VCaP (cell line): ENCODE measurements around the gene CRYL1.

ENCODE experiments used
- H3K27ac ChIP-seq: fragments of 450-650 bp; 2 replicates; pipeline ENCODE4 v1.5.1; 2017
- CTCF ChIP-seq: fragments of 450-650 bp; conservative IDR thresholded peaks from 2 replicates; pipeline ENCODE4 v1.5.1; 2017; ENCODE audit warnings: mild to moderate bottlenecking, moderate library complexity

Gene CRYL1

DNA sequence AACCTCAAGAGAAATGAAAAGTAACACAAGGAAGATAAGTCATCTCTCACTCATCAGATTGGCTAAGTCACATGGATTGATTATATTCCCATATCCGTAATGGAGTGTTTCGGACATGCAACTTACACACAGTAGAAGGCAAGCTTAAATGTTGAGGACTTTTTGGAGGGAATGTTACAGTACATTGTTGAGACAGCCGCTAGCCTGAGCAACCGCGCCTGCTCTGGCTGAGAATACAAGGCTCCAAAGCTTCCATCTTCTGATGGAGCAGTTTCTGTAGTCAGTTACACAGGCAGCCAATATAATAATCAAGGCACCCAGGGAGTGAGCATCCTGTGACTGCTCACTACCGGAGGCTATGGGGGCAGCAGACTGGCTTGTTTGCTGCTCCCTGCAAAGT is 1.0 kb upstream of the CRYL1 start:
- H3K27ac ChIP-seq, result peak overlapping the region; percentile 87
- no peak for TF ChIP-seq CTCF

DNA sequence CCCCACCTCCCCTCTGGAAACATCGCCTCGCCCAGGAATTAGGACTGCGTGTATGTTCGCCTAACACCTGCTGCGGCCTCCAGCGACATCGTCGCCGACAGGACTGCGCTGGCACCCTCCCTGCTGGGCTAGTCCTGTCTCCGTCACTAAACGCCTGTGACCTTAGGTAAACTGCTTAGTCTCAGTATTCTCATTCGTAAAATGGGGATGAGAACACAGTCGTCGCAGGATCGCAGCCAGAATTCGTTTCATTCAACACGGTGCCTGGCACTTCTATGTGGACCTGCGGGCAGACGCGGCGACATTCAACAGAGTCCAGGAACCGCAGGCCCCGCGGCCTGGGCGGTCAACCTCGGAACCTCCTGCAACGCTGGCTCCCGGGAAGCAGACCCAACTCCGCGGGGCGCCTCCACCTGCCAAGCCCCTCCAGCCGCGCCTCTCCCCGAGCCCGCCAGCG is 485 bp downstream of the CRYL1 start:
- no peak for TF ChIP-seq CTCF
- peak overlapping the region; percentile 87 for H3K27ac ChIP-seq

DNA sequence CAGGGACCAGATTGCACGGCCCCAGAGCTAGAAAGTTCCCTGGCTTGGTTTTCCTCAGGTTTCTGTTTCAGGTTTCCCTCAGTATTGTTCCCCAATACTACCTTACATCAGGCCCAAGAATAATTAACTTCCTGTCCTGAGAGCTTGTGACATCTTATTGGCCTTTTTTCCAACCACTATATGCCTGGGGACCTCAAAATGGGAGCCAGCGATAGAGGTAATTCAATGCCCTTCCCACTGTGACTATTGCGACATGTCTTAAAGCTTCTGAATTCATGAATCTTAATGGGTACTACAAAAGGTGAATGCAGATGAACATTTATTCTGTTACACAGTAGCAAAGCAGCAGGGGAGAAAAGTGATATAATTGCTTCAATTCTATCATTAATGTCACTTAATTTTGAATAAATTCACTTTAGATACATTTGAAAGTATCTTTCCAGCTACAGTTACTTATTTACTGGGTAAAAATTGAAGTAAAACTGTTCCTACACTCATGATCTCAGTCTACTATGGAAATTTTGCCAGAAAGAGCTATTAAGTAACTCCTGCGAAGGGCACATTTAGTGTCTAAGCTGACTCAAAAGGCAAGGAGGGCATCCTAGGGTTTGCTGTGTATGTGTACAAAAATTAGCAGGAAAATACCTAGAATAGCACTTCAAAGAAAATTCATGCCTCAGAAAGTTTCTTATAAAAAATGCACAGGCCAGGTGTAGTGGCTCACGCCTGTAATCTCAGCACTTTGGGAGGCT is 4.1 kb downstream of the CRYL1 start:
- H3K27ac ChIP-seq, result no peak overlapping the region
- TF ChIP-seq CTCF, result no peak

- H3K27ac ChIP-seq, result no peak overlapping the region
- TF ChIP-seq CTCF, result no peak
Observed at GRCh38 chr13:20519875-20520274, 5.8 kb downstream of the CRYL1 start.

DNA sequence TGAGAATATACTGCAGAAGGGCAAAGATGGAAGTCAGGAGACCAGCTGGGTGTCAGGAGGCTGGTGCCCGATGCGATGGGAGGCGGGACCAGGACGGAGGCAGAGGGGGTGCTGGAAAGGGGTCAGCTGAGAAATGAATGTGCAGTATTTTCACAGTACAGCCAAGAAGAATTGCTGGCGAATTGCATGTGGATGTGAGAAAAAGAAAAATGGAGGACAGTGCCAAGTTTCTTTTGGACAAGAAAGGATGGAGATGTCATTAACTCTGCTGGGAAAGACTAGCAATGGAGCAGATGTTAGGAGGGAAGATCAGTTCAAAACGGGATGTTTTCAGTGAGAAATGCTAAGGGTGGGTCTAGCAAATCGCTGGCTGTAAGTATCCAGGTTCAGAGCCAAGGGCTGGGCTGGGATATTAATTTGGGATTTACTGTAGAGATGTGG is 7.0 kb downstream of the CRYL1 start:
- TF ChIP-seq CTCF, result no peak

DNA sequence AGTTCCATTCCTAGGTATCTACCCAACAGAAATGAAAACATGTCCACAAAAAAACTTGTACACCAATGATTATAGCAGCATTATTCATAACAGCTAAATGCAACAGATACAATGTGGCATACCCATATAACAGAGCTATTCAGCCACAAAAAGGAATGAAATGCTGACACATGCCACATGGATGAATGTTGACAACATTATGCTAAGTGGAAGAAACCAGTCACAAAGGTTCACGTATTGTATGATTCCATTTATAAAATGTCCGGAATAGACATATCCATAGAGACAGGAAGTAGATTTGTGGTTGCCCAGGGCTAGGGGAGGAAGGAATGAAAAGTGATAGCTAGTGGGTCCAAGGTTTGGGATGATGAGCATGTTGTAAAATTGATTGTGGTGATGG is 10.8 kb downstream of the CRYL1 start:
- TF ChIP-seq CTCF, result no peak
- no peak overlapping the region for H3K27ac ChIP-seq

More for the DNA sequence above, 7.0 kb downstream of the CRYL1 start:
- no peak overlapping the region for H3K27ac ChIP-seq

GRCh38 chr13:20513466-20513995 is 12.1 kb downstream of the CRYL1 start:
- no peak overlapping the region for H3K27ac ChIP-seq
- TF ChIP-seq CTCF, result no peak
